ENCODE results near the gene KLF6.

DNA sequence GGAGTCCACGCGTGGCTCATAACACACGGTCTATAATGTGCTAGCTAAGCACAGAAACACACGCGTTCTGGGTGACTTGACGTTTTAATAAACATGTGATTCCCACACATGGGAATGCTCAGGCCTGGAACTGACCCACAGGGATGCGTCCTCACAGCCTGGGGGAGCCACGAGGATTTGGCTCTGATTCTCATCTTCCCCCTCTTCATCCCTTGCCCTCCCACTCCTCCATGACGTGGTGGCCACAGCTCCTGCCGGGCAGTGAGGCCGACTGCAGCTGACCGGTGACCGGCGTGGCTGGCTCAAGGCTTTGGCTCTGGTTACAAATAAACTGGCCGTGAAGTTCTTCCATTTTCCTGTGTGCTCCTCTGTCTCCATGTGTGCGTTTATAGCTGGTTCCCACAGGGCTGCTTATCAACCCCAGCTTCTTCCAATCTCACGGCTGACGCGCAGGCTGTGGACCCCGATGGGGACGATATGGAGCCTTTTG lies 40.9 kb upstream of the KLF6 start:
- TF ChIP-seq KDM4B (IDR thresholded peaks at IDR 0.05; ENCODE audit: borderline replicate concordance in 2 of 2, low read depth in 1 of 2) (no peak), ZBTB40 (IDR thresholded peaks at IDR 0.05) (no peak), ZBTB40 (CRISPR knock-in tag; IDR thresholded peaks at IDR 0.05) (no peak), STAT5B (CRISPR knock-in tag; IDR thresholded peaks at IDR 0.05) (no peak)
- TF ChIP-seq, protein P1, sequence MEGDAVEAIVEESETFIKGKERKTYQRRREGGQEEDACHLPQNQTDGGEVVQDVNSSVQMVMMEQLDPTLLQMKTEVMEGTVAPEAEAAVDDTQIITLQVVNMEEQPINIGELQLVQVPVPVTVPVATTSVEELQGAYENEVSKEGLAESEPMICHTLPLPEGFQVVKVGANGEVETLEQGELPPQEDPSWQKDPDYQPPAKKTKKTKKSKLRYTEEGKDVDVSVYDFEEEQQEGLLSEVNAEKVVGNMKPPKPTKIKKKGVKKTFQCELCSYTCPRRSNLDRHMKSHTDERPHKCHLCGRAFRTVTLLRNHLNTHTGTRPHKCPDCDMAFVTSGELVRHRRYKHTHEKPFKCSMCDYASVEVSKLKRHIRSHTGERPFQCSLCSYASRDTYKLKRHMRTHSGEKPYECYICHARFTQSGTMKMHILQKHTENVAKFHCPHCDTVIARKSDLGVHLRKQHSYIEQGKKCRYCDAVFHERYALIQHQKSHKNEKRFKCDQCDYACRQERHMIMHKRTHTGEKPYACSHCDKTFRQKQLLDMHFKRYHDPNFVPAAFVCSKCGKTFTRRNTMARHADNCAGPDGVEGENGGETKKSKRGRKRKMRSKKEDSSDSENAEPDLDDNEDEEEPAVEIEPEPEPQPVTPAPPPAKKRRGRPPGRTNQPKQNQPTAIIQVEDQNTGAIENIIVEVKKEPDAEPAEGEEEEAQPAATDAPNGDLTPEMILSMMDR (IDR thresholded peaks at IDR 0.05 in 2 of 3, conservative IDR thresholded peaks at IDR 0.05 in 1 of 3; ENCODE audit: insufficient read depth in 2 of 3, low read depth in 1 of 3, low read length in 3 of 3), result no peak

All from K562 (cell line).